ENCODE data around the gene KLF6. TPM values are rescaled to one million over a fixed set of nuclear protein-coding genes. Genes with fewer than 3 reads are reported as not detected.
A peak's percentile ranks its signal among the peaks of the same experiment; 100 is the strongest.

Gene KLF6
- total RNA-seq, 1 experiment from 2014 or later, result 94.5 TPM

- Histone ChIP-seq H3K27ac (ENCODE audit: low read length) (0 out of 2 replicates have a peak overlapping the region, but pooled peaks have one; percentile 4), H3K4me1 (ENCODE audit: insufficient read depth, low read length) (peaks cover 26% of the 10 kb centered on the region), H3K9me2 (replicated peaks; ENCODE audit: low read length) (no peaks in the 10 kb centered on the region), H4K20me1 (ENCODE audit: low read length) (no peaks in the 10 kb centered on the region), H3F3A (ENCODE audit: low read length, unreplicated experiment) (no peaks in the 10 kb centered on the region), H3K27me3 (ENCODE audit: low read length) (no peaks in the 10 kb centered on the region), H3K4me3 (ENCODE audit: low read length) (no peak overlapping the region), H3K79me2 (ENCODE audit: low read length) (no peaks in the 10 kb centered on the region), H3K4me2 (ENCODE audit: low read length) (no peak overlapping the region), H2AFZ (ENCODE audit: low read length) (no peak overlapping the region), H3K36me3 (ENCODE audit: low read depth, low read length) (peaks cover 3% of the 10 kb centered on the region; the same call in 1 of the 2 replicates), H3K9ac (ENCODE audit: low read length) (no peak overlapping the region), H3K9me3 (ENCODE audit: low read length) (no peaks in the 10 kb centered on the region)
- ChIA-PET CTCF (no interaction called here), POLR2A (ENCODE audit: unreplicated experiment) (no interaction called here)
- DNase-seq, result no peak
- intact Hi-C loops (cut with micrococcal nuclease), result no loop called here
- no peak for ATAC-seq
- TF ChIP-seq EZH2 (IDR thresholded peaks at IDR 0.05; ENCODE audit: low read length, unreplicated experiment), result no peak
- no peak for TF ChIP-seq CTCF (conservative IDR thresholded peaks at IDR 0.05; ENCODE audit: low read depth, low read length)
- TF ChIP-seq EZH2phosphoT487 (IDR thresholded peaks at IDR 0.05; ENCODE audit: borderline replicate concordance, low read length), result no peak
- BruUV-seq (replicated peaks), result no TSS peak
Measured at GRCh38 chr10:3772361-3773171, 12.4 kb downstream of the KLF6 start.

- no peaks in the 10 kb centered on the region for H4K20me1 ChIP-seq (ENCODE audit: low read length)
- H3K4me2 ChIP-seq (ENCODE audit: low read length), result no peak overlapping the region
- H3K9me3 ChIP-seq (ENCODE audit: low read length), result no peaks in the 10 kb centered on the region
- DNase-seq, result no peak
- POLR2A ChIA-PET (ENCODE audit: unreplicated experiment), result no interaction called here
- H3K27me3 ChIP-seq (ENCODE audit: low read length), result no peaks in the 10 kb centered on the region
- H3K4me3 ChIP-seq (ENCODE audit: low read length), result no peak overlapping the region
- no peaks in the 10 kb centered on the region for H3K9me2 ChIP-seq (replicated peaks; ENCODE audit: low read length)
- no peaks in the 10 kb centered on the region for H3F3A ChIP-seq (ENCODE audit: low read length, unreplicated experiment)
- TF ChIP-seq EZH2phosphoT487 (IDR thresholded peaks at IDR 0.05; ENCODE audit: borderline replicate concordance, low read length) (no peak), CTCF (conservative IDR thresholded peaks at IDR 0.05; ENCODE audit: low read depth, low read length) (no peak), EZH2 (IDR thresholded peaks at IDR 0.05; ENCODE audit: low read length, unreplicated experiment) (no peak)
- intact Hi-C loops (cut with micrococcal nuclease), result no loop called here
- H3K27ac ChIP-seq (ENCODE audit: low read length), result no peak overlapping the region
- no peaks in the 10 kb centered on the region for H3K79me2 ChIP-seq (ENCODE audit: low read length)
- no peak for ATAC-seq
- no TSS peak for BruUV-seq (replicated peaks)
- CTCF ChIA-PET, result interaction anchor here (0.7 kb wide), 1 partner anchor 302 kb away, joined by 3 read pairs; no protein-coding TSS in a partner anchor
- H3K36me3 ChIP-seq (ENCODE audit: low read depth, low read length), result no peaks in the 10 kb centered on the region
- H3K4me1 ChIP-seq (ENCODE audit: insufficient read depth, low read length), result peaks cover 21% of the 10 kb centered on the region
- no peak overlapping the region for H3K9ac ChIP-seq (ENCODE audit: low read length)
- H2AFZ ChIP-seq (ENCODE audit: low read length), result no peak overlapping the region
Measured at GRCh38 chr10:3770611-3771110, 14.3 kb downstream of the KLF6 start.

GRCh38 chr10:3769556-3769955, 15.5 kb downstream of the KLF6 start:
- H2AFZ ChIP-seq (ENCODE audit: low read length), result no peak overlapping the region
- H3K4me3 ChIP-seq (ENCODE audit: low read length), result no peak overlapping the region
- H3K4me1 ChIP-seq (ENCODE audit: insufficient read depth, low read length), result peaks cover 24% of the 10 kb centered on the region
- ATAC-seq (no peak), DNase-seq (no peak)
- intact Hi-C loops (cut with micrococcal nuclease), result no loop called here
- H3K79me2 ChIP-seq (ENCODE audit: low read length), result no peaks in the 10 kb centered on the region
- CTCF ChIA-PET, result no interaction called here
- no peaks in the 10 kb centered on the region for H3F3A ChIP-seq (ENCODE audit: low read length, unreplicated experiment)
- no peaks in the 10 kb centered on the region for H3K9me2 ChIP-seq (replicated peaks; ENCODE audit: low read length)
- no peak overlapping the region for H3K9ac ChIP-seq (ENCODE audit: low read length)
- no peaks in the 10 kb centered on the region for H3K36me3 ChIP-seq (ENCODE audit: low read depth, low read length)
- H3K9me3 ChIP-seq (ENCODE audit: low read length), result no peaks in the 10 kb centered on the region
- POLR2A ChIA-PET (ENCODE audit: unreplicated experiment), result no interaction called here
- no peak for TF ChIP-seq EZH2phosphoT487 (IDR thresholded peaks at IDR 0.05; ENCODE audit: borderline replicate concordance, low read length)
- no peak for TF ChIP-seq EZH2 (IDR thresholded peaks at IDR 0.05; ENCODE audit: low read length, unreplicated experiment)
- no peak for TF ChIP-seq CTCF (conservative IDR thresholded peaks at IDR 0.05; ENCODE audit: low read depth, low read length)
- H3K4me2 ChIP-seq (ENCODE audit: low read length), result no peak overlapping the region
- H4K20me1 ChIP-seq (ENCODE audit: low read length), result no peaks in the 10 kb centered on the region
- no TSS peak for BruUV-seq (replicated peaks)
- no peaks in the 10 kb centered on the region for H3K27me3 ChIP-seq (ENCODE audit: low read length)
- H3K27ac ChIP-seq (ENCODE audit: low read length), result no peak overlapping the region

All from PC-3 (cell line).